Smooth muscle cell (in vitro differentiated cells): ENCODE data around the gene TMPRSS13. TPM values are rescaled to one million over a fixed set of nuclear protein-coding genes. Genes with fewer than 3 reads are reported as not detected.
"Not testable (repeated sequence)": the region's sequence is repeated elsewhere in the genome, so short reads cannot be mapped to it uniquely, and the experiment has no call there.

Source experiments
- DNase-seq: peaks from one replicate; lab custom pipeline; 2025; ENCODE audit not compliant: unreplicated experiment; lab: John Stamatoyannopoulos, UW
- H2AFZ ChIP-seq: fragments of 200-600 bp; sonication (generic); 2 replicates; pipeline ENCODE4 v1.6.0; 2016; ENCODE audit warnings: antibody characterized with exemption, low read depth, mild to moderate bottlenecking
- H3F3A ChIP-seq: fragments of 200-600 bp; sonication (generic); 2 replicates; pipeline ENCODE4 v1.6.0; 2017; ENCODE audit warnings: antibody characterized with exemption, low read depth
- H3K27ac ChIP-seq: fragments of 200-600 bp; sonication (generic); 2 replicates; pipeline ENCODE4 v1.5.1; 2016; ENCODE audit warnings: low read depth, mild to moderate bottlenecking
- H3K27me3 ChIP-seq: fragments of 200-600 bp; sonication (generic); 2 replicates; pipeline ENCODE4 v1.6.1; 2016; ENCODE audit warnings: low read depth, mild to moderate bottlenecking
- H3K36me3 ChIP-seq: fragments of 200-600 bp; sonication (generic); 2 replicates; pipeline ENCODE4 v1.5.1; 2016; ENCODE audit warnings: low read depth
- H3K4me1 ChIP-seq: fragments of 200-600 bp; sonication (generic); 2 replicates; pipeline ENCODE4 v1.5.1; 2016; ENCODE audit warnings: low read depth
- H3K4me2 ChIP-seq: fragments of 200-600 bp; sonication (generic); 2 replicates; pipeline ENCODE4 v1.6.0; 2016; ENCODE audit warnings: mild to moderate bottlenecking
- H3K4me3 ChIP-seq: fragments of 200-600 bp; sonication (generic); 2 replicates; pipeline ENCODE4 v1.5.1; 2016; ENCODE audit warnings: mild to moderate bottlenecking
- H3K79me2 ChIP-seq: fragments of 200-600 bp; sonication (generic); 2 replicates; pipeline ENCODE4 v1.6.0; 2016; ENCODE audit warnings: low read depth, mild to moderate bottlenecking
- H3K9ac ChIP-seq: fragments of 200-600 bp; sonication (generic); 2 replicates; pipeline ENCODE4 v1.6.0; 2016; ENCODE audit warnings: low read depth
- H3K9me3 ChIP-seq: fragments of 200-600 bp; sonication (generic); replicated peaks from 2 replicates; pipeline ENCODE4 v1.5.1; 2016; ENCODE audit warnings: low read depth
- H4K20me1 ChIP-seq: fragments of 200-600 bp; sonication (generic); 2 replicates; pipeline ENCODE4 v1.6.0; 2016; ENCODE audit warnings: low read depth
- CTCF ChIP-seq: fragments of 200-600 bp; sonication (generic); IDR thresholded peaks from 2 replicates; pipeline ENCODE4 v1.5.1; 2017; ENCODE audit warnings: borderline replicate concordance, mild to moderate bottlenecking, antibody characterized with exemption; ENCODE audit not compliant: insufficient read depth, poor library complexity, severe bottlenecking
- WGBS: methylation state at CpG from one replicate; pipeline ENCODE4 v1.1.7; 2016; ENCODE audit warnings: low lambda C conversion rate; 5-methylcytosine and 5-hydroxymethylcytosine counted together
- polyA plus RNA-seq: library from polyadenylated mRNA; unstranded; fragments of >200 nt; fragmentation: Nextera tagmentation; extraction: Ambion mirVana; gene quantifications from 2 replicates; pipeline ENCODE4 v1.2.1, GENCODE V29; 2016
- total RNA-seq: library from RNA; depleted of rRNA; stranded (reverse); fragments of >200 nt; gene quantifications from 2 replicates; pipeline ENCODE4 v1.2.3, GENCODE V29; 2014

Gene TMPRSS13
- total and polyA plus RNA-seq, 2 experiments from 2014 or later: 0.73 to 1.3 TPM

- H3K36me3 ChIP-seq: no peaks in the 10 kb centered on the region
- DNase-seq: no peak
- no peaks in the 10 kb centered on the region for H3K4me1 ChIP-seq
- TF ChIP-seq CTCF: no peak
- H3K27ac ChIP-seq: no peak overlapping the region
- WGBS: 96% methylated on average over 3 of the region's 3 CpGs
- H3K4me3 ChIP-seq: no peak overlapping the region
- H4K20me1 ChIP-seq: no peaks in the 10 kb centered on the region
- H3K9ac ChIP-seq: no peak overlapping the region
- no peaks in the 10 kb centered on the region for H3K27me3 ChIP-seq
- H2AFZ ChIP-seq: no peak overlapping the region
- no peaks in the 10 kb centered on the region for H3F3A ChIP-seq
- H3K9me3 ChIP-seq: no peaks in the 10 kb centered on the region
- H3K4me2 ChIP-seq: no peak overlapping the region
- no peaks in the 10 kb centered on the region for H3K79me2 ChIP-seq
These were observed 1.3 kb downstream of the TMPRSS13 start for GRCh38 chr11:117927926-117928325.

- WGBS: 91% methylated on average over 6 of the region's 7 CpGs
- H3K27me3 ChIP-seq, H2AFZ ChIP-seq, H3K36me3 ChIP-seq, H3K79me2 ChIP-seq, H3K9me3 ChIP-seq, H3K9ac ChIP-seq, H3K27ac ChIP-seq, H3F3A ChIP-seq, DNase-seq, H3K4me3 ChIP-seq, H4K20me1 ChIP-seq, H3K4me1 ChIP-seq, H3K4me2 ChIP-seq: not testable (repeated sequence)
These were observed 3.0 kb downstream of the TMPRSS13 start for GRCh38 chr11:117926166-117926565.

- Histone ChIP-seq H3K4me2 (no peak overlapping the region), H3K36me3 (no peaks in the 10 kb centered on the region), H3F3A (no peaks in the 10 kb centered on the region), H3K9me3 (no peaks in the 10 kb centered on the region), H3K4me1 (no peaks in the 10 kb centered on the region), H3K4me3 (no peak overlapping the region), H3K79me2 (no peaks in the 10 kb centered on the region), H4K20me1 (no peaks in the 10 kb centered on the region), H2AFZ (no peak overlapping the region), H3K27ac (no peak overlapping the region), H3K9ac (no peak overlapping the region), H3K27me3 (no peaks in the 10 kb centered on the region)
- no peak for TF ChIP-seq CTCF
- no peak for DNase-seq
- WGBS: 83% methylated on average over 11 of the region's 11 CpGs
These were observed 3.8 kb downstream of the TMPRSS13 start for GRCh38 chr11:117925198-117925925.

- H3K9ac ChIP-seq: no peak overlapping the region
- H3K4me2 ChIP-seq: no peak overlapping the region
- 90% methylated on average over 10 of the region's 11 CpGs for WGBS
- H3F3A ChIP-seq: no peaks in the 10 kb centered on the region
- no peak overlapping the region for H2AFZ ChIP-seq
- no peak for TF ChIP-seq CTCF
- H3K36me3 ChIP-seq: no peaks in the 10 kb centered on the region
- H3K27me3 ChIP-seq: no peaks in the 10 kb centered on the region
- H4K20me1 ChIP-seq: no peaks in the 10 kb centered on the region
- DNase-seq: no peak
- no peaks in the 10 kb centered on the region for H3K79me2 ChIP-seq
- H3K9me3 ChIP-seq: no peaks in the 10 kb centered on the region
- no peak overlapping the region for H3K27ac ChIP-seq
- H3K4me3 ChIP-seq: no peak overlapping the region
- no peaks in the 10 kb centered on the region for H3K4me1 ChIP-seq
These were observed 4.5 kb downstream of the TMPRSS13 start for GRCh38 chr11:117924631-117925170.
